OCI-LY3 (cell line): ENCODE data around the gene LILRB2.
"Not testable (repeated sequence)": the region's sequence is repeated elsewhere in the genome, so short reads cannot be mapped to it uniquely, and the experiment has no call there.

Experiments used
- H2AFZ ChIP-seq: fragments of 200-600, 300-600 bp; shearing (Covaris generic); 2 replicates; pipeline ENCODE4 v1.6.0; 2014; ENCODE audit warnings: antibody characterized with exemption, low read depth, low read length
- H3K27ac ChIP-seq: fragments of 200-600, 300-600 bp; sonication (generic); 2 replicates; pipeline ENCODE4 v1.5.1; 2014; ENCODE audit warnings: mild to moderate bottlenecking, low read length, moderate library complexity, mixed read lengths
- H3K27me3 ChIP-seq: fragments of 200-600, 300-600 bp; sonication (generic); 2 replicates; pipeline ENCODE4 v1.6.1; 2014; ENCODE audit warnings: low read depth, low read length, mixed read lengths
- H3K36me3 ChIP-seq: fragments of 200-600, 300-600 bp; sonication (generic); replicated peaks from 2 replicates; pipeline ENCODE3; 2014; ENCODE audit warnings: low read depth, low read length, mixed read lengths
- H3K4me1 ChIP-seq: fragments of 300-600, 200-600 bp; sonication (generic); 2 replicates; pipeline ENCODE4 v1.6.1; 2014; ENCODE audit warnings: low read length, mixed read lengths
- H3K4me2 ChIP-seq: fragments of 200-600, 300-600 bp; sonication (generic); 2 replicates; pipeline ENCODE4 v1.6.1; 2014; ENCODE audit warnings: low read length, mixed read lengths
- H3K4me3 ChIP-seq: fragments of 300-600, 200-600 bp; sonication (generic); 2 replicates; pipeline ENCODE4 v1.5.1; 2014; ENCODE audit warnings: antibody characterized with exemption, mild to moderate bottlenecking, low read length, moderate library complexity
- H3K79me2 ChIP-seq: fragments of 300-600, 200-600 bp; shearing (Covaris generic); 2 replicates; pipeline ENCODE4 v1.6.1; 2014; ENCODE audit warnings: mild to moderate bottlenecking, low read length, mixed read lengths
- H3K9ac ChIP-seq: fragments of 300-600, 200-600 bp; shearing (Covaris generic); 2 replicates; pipeline ENCODE4 v1.6.0; 2014; ENCODE audit warnings: mild to moderate bottlenecking, low read length, moderate library complexity
- H3K9me3 ChIP-seq: fragments of 200-600, 300-600 bp; shearing (Covaris generic); 2 replicates; pipeline ENCODE4 v1.6.1; 2014; ENCODE audit warnings: low read length, mixed read lengths; ENCODE audit not compliant: insufficient read depth
- H4K20me1 ChIP-seq: fragments of 200-600, 300-600 bp; sonication (generic); 2 replicates; pipeline ENCODE4 v1.6.1; 2016; ENCODE audit warnings: low read length, mixed read lengths; ENCODE audit not compliant: insufficient read depth
- CTCF ChIP-seq: fragments of 200-600, 300-600 bp; sonication (generic); IDR thresholded peaks from 2 replicates; pipeline ENCODE4 v1.5.1; 2014; ENCODE audit warnings: antibody characterized with exemption, low read length, low read depth
- EZH2phosphoT487 ChIP-seq: fragments of 200-600 bp; shearing (Covaris generic); IDR thresholded peaks from 2 replicates; pipeline ENCODE4 v1.6.1; 2018; ENCODE audit warnings: antibody characterized with exemption, mixed run types, low read depth

LILRB2 gene

GRCh38 chr19:54282686-54283470 is 2.0 kb upstream of the LILRB2 start:
- Histone ChIP-seq H3K4me2 (no peak overlapping the region), H3K36me3 (no peaks in the 10 kb centered on the region), H3K4me1 (peaks cover 23% of the 10 kb centered on the region), H3K9me3 (no peaks in the 10 kb centered on the region), H2AFZ (no peak overlapping the region), H3K79me2 (no peaks in the 10 kb centered on the region), H3K9ac (no peak overlapping the region), H3K27ac (no peak overlapping the region), H4K20me1 (no peaks in the 10 kb centered on the region), H3K27me3 (peaks cover 40% of the 10 kb centered on the region), H3K4me3 (no peak overlapping the region)
- TF ChIP-seq EZH2phosphoT487 = no peak
- TF ChIP-seq CTCF = no peak

- peaks cover 23% of the 10 kb centered on the region for H3K4me1 ChIP-seq
- not testable (repeated sequence) for H3K4me3 ChIP-seq, H3K9ac ChIP-seq, H3K27ac ChIP-seq, H2AFZ ChIP-seq, H4K20me1 ChIP-seq, H3K36me3 ChIP-seq, H3K79me2 ChIP-seq, H3K4me2 ChIP-seq, H3K9me3 ChIP-seq
- peaks cover 32% of the 10 kb centered on the region for H3K27me3 ChIP-seq
Measured at GRCh38 chr19:54281729-54282075, 792 bp upstream of the LILRB2 start.

GRCh38 chr19:54280441-54280840 is 469 bp downstream of the LILRB2 start:
- not testable (repeated sequence) for H3K36me3 ChIP-seq, H3K9me3 ChIP-seq, H3K4me3 ChIP-seq, H2AFZ ChIP-seq, H3K79me2 ChIP-seq, H3K4me2 ChIP-seq, H3K9ac ChIP-seq, H3K27ac ChIP-seq, H4K20me1 ChIP-seq
- H3K27me3 ChIP-seq = peaks cover 32% of the 10 kb centered on the region
- H3K4me1 ChIP-seq = peaks cover 20% of the 10 kb centered on the region

- Histone ChIP-seq H3K4me1 (peaks cover 20% of the 10 kb centered on the region), H3K27me3 (peaks cover 32% of the 10 kb centered on the region)
- not testable (repeated sequence) for H3K27ac ChIP-seq, H3K9ac ChIP-seq, H4K20me1 ChIP-seq, H2AFZ ChIP-seq, H3K9me3 ChIP-seq, H3K4me3 ChIP-seq, H3K79me2 ChIP-seq, H3K36me3 ChIP-seq, H3K4me2 ChIP-seq
Measured at GRCh38 chr19:54280025-54280424, 885 bp downstream of the LILRB2 start.

- H3K27me3 ChIP-seq = peaks cover 32% of the 10 kb centered on the region
- no peak overlapping the region for H2AFZ ChIP-seq
- no peaks in the 10 kb centered on the region for H3K9me3 ChIP-seq
- H3K9ac ChIP-seq = no peak overlapping the region
- H3K36me3 ChIP-seq = no peaks in the 10 kb centered on the region
- H3K27ac ChIP-seq = no peak overlapping the region
- TF ChIP-seq EZH2phosphoT487 (no peak), CTCF (no peak)
- peaks cover 20% of the 10 kb centered on the region for H3K4me1 ChIP-seq
- no peak overlapping the region for H3K4me3 ChIP-seq
- no peak overlapping the region for H3K4me2 ChIP-seq
- no peaks in the 10 kb centered on the region for H4K20me1 ChIP-seq
- H3K79me2 ChIP-seq = no peaks in the 10 kb centered on the region
Measured at GRCh38 chr19:54279406-54279962, 1.4 kb downstream of the LILRB2 start.

GRCh38 chr19:54278571-54279195 is 2.2 kb downstream of the LILRB2 start:
- not testable (repeated sequence) for H3K9ac ChIP-seq, H3K4me2 ChIP-seq, H3K36me3 ChIP-seq, H2AFZ ChIP-seq, H3K9me3 ChIP-seq, H3K27ac ChIP-seq, H3K79me2 ChIP-seq, H4K20me1 ChIP-seq, H3K4me3 ChIP-seq
- Histone ChIP-seq H3K4me1 (peaks cover 20% of the 10 kb centered on the region), H3K27me3 (peaks cover 35% of the 10 kb centered on the region)

- H4K20me1 ChIP-seq, H3K4me3 ChIP-seq, H2AFZ ChIP-seq, H3K36me3 ChIP-seq, H3K79me2 ChIP-seq, H3K9ac ChIP-seq, H3K27ac ChIP-seq, H3K4me2 ChIP-seq, H3K9me3 ChIP-seq: not testable (repeated sequence)
- Histone ChIP-seq H3K27me3 (peaks cover 37% of the 10 kb centered on the region), H3K4me1 (peaks cover 20% of the 10 kb centered on the region)
Measured at GRCh38 chr19:54278056-54278455, 2.9 kb downstream of the LILRB2 start.

- not testable (repeated sequence) for H3K9me3 ChIP-seq, H3K27ac ChIP-seq, H3K4me3 ChIP-seq, H3K36me3 ChIP-seq, H3K4me2 ChIP-seq, H2AFZ ChIP-seq, H3K9ac ChIP-seq, H4K20me1 ChIP-seq, H3K79me2 ChIP-seq
- H3K27me3 ChIP-seq = peaks cover 33% of the 10 kb centered on the region
- peaks cover 12% of the 10 kb centered on the region for H3K4me1 ChIP-seq
Measured at GRCh38 chr19:54277111-54277615, 3.7 kb downstream of the LILRB2 start.
